ENCODE measurements around the gene SMIM20.
"Not testable (repeated sequence)": the region's sequence is repeated elsewhere in the genome, so short reads cannot be mapped to it uniquely, and the experiment has no call there.

The SMIM20 gene

DNA sequence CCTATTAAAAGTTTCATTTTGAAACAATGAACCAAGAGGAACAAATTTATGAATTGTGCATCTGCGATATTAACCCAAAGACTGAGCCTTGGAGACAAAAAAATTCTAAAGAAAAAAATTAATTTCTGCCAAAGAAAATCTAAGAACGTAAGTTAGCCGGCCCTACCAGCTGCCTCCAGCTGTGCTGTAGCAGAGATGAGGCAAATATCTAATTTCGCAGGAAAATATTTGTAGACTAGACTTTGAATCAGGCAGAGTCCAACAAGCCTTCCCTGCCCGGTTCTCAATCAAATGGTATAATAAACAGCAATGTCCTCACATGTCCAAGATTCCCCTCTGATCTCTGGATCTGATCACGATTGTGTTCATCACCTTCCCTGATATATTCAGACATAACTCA is 21.2 kb upstream of the SMIM20 start:
- DNase-seq: no peak

DNA sequence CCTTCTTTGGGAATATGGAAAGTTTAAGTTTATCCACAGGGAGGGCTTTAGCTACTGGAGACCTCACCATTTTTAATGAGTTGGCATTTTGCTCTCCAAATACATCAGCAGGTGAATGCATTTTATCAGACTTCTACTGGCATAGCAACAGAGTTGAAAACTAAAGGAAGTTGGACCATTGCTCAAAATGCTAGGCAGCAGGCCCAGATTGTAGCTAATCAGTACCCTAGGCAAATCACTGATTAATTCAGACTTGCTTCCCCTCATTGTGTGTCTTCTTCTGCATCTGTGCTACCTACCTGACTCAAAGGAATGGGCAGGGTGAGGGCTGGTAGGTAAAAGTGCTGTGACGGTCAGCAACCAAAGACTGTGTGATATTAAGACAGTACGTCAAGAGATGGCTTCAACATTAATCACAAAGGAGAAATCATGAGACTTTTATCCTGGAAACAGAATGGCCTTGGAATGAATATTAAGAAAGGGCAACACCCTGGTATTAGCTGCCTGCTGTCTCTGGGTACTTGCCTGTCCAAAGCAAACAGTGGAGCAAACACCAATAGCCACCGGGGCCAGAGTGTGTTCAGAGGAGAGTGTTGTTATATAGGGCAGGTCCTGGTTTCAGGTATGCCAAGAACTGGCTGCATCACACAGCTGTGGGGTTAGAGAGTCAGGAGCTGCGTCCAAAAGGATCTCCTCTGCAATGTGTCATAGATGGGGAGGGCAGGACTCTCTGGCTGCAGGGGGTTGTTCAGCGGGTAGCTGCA is 17.1 kb upstream of the SMIM20 start:
- DNase-seq: no peak

DNA sequence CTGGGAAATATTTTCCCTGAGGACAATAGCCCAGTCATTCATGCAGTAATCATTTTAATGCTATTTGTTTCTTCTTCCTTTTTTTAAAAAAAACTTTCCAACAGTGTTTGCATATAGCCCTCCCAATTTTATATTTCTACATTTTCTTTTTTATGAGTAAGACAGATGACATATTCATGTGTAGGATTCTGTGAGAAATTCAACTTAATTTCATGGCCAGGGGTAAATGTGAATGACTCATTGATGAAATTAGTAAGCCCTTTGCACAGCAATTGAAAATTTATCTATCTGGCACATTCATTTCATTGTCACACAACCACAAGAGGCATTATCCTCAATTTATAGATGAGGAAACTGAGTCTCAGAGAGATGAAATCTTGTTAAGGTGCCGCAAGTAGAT is 13.7 kb upstream of the SMIM20 start:
- no peak for DNase-seq

DNA sequence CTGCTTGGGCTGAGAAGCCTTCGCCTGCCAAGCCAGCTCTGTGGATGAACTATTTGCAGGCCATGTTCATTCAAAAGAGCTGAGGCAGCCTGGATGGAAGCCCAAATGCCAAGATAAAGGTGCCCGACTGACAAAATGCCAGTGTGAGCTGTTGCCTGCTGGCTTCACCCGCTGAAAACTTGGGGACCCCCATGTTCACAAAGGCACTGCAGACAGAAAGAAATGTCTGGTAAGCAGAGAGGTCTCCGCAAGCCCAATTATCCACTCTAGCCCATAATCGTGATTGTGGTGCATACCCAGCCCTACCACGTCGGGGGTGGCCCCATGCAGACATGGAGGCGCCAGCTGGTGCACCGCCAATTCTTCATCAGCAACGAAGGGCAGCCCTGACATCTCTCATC is 13.0 kb upstream of the SMIM20 start:
- DNase-seq: no peak

DNA sequence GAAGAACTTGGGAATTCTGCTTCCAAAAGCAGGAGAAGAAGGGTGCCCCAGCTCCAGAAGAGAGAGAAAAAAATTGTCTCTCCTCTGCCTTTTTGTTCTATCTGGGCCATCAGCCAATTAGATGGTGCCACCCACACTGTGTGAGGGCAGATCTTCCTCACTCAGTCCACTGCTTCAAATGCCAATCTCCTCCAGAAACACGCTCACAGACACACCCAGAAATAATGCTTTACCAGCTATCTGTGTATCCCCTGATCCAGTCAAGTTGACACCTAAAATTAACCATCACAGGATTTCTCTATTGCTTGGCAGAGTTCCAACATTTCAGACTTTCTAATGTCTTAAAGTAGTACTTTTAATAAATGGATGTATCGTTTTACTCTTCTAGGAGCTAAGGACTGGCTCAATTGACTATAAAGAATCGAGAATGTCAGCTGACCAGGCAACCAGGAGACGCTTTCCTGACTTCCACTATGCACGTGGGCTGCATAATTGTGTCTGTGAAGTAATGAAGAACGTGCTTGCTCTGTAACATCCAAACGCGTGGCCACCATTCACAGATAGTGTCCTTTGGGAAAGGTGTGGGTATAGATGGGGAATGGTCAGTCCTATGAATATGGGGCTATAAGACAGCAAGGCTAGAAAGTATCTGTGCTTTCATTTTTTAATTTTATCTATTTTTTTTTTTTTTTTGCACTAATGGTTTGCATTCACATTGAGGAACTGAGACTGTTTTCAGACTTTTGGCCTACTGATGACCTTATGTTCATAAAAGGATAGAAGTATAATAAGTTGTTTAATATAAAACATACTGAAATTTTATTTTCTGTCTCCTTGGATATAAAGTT is 9.9 kb upstream of the SMIM20 start:
- no peak for DNase-seq

DNA sequence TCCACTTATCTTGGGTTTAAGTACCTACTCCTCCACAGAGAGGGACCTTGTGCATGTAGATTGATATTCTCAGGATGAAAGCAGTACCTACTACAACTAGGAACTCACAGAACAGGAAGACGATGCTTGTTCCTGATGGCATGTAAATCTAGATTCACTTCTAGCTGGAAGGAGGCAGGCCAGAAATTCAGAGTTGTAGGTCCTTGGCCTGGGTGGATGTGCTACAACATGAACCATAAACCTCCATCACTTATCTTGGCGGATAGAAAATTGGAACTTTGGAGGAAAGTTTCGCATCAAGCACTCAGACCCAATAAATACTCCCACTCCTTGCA is 9.3 kb upstream of the SMIM20 start:
- DNase-seq: no peak

DNA sequence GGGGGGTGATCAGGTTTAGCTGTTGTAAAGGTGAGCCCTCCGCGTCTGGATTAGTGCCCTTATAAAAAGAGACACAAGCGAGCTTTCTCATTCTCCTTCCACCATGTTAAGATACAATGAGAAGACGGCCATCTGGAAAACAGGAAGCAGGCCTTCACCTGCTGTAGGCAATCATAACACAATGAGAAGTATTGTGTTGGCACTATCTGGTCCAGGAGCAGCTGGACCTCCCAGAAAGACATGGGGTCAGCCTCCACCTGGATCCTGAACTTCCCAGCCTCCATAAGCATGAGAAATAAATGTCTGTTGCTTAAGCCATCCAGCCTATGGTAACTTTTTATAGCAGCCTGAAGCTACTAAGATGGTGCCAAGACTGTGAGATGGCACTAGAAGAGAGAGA is 8.6 kb upstream of the SMIM20 start:
- no peak for DNase-seq

DNA sequence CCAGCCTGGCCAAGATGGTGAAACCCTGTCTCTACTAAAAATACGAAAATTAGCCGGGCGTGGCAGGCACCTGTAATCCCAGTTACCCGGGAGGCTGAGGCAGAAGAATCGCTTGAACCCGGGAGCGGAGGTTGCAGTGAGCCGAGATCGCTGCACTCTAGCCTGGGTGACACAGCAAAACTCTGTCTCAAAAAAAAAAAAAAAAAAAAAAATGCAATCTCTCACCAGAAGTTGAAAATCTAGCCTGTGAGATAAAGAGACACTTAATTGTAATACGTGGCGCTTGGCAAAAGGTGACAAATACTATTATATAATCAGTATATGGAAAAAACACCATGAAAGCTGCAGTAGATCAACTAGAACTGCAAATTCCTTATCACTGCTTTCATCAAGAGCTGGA is 7.9 kb upstream of the SMIM20 start:
- not testable (repeated sequence) for DNase-seq

DNA sequence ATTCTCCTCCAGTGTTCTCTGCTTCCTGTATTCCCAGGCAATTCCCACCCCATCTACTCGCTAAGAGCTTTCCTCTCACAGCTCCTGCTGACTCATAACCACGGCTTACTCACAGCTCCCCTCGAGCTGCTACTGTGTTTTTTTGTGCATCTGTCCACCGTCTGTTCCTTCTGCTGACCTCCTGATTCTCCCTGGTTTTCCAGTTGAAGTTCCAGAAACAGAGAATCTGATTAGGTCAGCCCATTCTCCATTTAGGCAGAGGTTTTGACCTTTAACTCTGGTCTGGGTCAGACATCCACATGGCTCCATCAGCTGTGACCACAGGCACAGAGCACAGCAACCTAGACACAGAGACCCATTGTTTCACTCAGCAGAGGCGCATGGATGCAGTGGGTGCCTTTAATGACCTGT is 5.5 kb upstream of the SMIM20 start:
- no peak for DNase-seq

DNA sequence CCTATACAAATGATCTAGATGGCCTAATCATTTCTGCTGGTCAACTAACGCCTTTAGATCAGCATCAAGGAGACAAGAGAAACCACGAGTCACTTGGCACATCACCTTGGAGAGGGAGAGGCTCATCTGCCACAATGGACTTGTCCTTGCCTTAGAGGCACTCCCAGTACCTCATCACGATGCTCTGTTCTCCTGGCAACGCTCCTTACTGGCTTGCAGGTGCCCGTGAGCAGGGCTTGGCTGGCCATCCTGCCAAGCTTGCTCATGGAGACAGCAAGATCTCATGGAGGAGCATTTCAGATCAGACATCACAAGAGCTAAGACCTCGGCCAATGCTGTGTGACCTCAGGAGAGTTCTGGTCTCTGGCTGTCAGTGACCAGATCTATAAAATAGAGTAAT is 2.7 kb upstream of the SMIM20 start:
- DNase-seq: no peak

DNA sequence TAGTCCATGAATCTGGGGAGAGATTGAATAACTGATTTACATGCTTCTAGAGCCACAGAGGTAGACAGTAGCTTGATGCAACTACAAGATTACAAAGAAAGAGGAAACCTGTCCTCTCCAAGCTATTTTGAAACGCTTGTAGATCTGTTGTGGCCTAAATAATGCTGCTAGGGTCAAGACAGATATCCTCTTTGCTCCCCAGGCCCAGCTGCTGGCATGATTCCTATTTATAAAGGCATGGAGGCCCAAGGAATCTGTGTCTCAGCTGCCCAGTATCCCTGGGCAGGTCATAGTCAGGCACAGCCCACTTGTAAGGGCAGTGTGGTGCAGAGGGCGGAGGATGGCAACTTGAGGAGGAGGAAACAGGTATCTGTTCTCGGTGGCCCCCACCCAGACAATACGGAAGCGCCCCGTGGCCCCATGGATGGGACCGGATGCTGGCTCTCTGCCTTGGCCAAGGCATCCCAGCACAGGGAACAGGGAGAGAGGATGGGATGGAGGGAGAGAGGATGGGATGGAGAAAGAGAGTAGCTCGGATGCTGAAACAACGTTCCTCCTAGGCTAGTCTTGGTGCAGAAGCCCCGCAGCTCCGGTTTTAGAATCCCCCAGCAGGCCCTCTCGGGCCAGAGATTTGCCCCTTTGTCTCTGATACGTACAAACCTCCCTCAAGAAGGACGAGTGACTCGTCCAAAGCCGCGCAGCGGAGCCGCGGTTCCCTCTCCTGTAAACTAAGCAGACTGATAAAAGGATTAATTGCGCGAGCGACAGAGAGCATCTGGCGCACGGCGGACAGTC is 767 bp upstream of the SMIM20 start:
- no peak for DNase-seq

DNA sequence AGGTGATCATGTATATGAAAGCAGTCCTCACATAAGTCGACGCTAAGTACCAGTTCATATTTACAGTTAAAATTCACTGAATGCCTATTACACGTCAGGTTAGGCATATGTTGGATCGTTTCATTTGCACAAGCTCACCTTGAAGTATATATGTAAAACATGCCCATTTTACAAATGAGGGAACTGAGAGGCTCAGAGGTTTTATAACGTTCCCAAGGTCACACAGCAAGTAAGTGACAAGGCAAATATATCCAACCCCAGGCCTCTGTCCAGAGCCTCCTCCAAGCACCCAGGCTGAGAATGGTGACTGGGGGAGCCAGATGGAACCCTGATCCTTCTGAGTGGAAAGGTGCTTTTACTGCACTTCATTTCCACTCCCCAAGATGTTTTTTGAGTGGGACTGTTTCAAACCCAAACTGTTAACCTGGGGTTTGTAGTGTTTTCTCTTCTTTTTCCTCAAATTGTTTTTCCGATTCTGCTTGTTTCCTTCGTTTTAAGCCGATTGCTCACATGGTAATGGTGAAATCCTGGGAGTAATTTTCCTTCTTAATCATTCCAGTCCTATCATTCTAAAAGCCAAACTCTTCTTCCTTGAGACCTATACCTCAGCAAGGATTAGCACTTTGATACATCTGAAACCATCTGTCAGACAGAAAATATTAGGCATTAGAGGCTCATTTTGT is 791 bp downstream of the SMIM20 start:
- DNase-seq: no peak

DNA sequence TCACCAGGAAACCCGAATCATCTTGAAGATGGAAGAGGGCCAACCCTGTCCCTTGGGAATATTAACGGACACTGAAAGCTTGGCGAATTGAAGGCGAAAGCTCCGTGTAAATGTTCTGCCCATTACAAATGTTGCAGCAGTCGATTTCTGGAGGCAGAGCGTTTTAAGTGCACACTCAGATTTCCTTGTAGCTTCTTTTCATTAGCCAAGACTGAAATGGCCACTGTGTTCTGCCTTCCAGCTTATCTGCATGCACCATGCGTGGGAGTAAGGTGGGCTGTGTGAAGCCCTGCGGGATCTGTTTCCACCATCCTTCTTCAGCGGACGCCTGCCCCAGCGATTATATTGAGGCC is 1.3 kb downstream of the SMIM20 start:
- no peak for DNase-seq

DNA sequence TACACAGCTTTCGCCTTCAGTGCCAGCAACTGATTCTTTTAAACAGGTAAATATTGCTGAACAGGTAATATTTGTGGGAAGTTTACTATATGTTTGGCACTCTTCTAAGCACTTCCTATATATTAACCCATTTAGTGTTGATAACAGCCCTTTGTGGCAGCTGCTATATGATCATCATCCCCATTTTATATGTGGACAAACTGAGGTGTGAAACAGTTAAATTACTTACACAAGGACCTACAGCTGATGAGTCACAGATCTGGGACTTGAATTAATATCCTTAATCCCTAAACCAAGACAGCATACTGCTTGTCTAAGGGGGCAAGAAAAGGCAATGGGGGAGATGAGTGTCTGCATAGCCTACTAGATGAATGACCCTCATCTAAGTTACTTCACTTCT is 2.9 kb downstream of the SMIM20 start:
- DNase-seq: no peak

DNA sequence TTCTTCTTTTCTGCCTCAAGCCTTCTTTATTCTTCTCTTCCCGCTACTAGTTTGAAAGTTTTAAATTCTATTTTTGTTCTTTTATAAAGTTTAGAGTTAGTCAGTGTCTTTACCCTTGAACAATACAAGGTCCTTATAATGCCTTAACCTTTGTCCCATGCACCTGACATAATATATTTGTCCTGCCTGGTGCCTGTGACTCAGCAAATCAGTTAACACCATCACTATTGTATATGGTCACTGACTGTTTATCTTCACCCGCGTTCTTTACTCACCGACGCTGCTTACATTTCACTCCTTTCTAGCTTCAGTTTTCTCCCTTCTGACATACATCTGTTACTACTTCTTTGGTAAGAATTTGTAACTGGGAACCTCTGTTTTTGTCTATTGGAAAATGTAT is 5.7 kb downstream of the SMIM20 start:
- DNase-seq: no peak

DNA sequence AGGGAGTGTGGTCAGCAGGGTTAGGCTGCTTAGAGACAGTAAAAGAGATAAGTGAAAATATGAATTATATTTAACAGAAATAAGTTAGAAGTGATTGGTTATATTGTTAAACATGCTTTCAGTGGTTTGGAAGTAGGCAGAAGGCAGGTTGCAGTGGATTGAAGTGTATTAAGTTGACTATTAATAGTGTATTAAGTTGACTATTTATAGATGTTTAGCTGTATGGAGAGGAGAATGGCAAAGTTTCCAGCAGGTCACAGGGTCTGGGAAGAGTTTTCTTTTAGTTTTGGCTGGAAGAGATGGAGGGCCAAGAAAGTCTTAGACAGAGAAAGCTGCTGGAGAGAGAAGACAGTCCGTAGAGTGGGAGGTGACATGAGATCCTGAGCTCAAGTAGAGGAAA is 7.9 kb downstream of the SMIM20 start:
- DNase-seq: no peak

DNA sequence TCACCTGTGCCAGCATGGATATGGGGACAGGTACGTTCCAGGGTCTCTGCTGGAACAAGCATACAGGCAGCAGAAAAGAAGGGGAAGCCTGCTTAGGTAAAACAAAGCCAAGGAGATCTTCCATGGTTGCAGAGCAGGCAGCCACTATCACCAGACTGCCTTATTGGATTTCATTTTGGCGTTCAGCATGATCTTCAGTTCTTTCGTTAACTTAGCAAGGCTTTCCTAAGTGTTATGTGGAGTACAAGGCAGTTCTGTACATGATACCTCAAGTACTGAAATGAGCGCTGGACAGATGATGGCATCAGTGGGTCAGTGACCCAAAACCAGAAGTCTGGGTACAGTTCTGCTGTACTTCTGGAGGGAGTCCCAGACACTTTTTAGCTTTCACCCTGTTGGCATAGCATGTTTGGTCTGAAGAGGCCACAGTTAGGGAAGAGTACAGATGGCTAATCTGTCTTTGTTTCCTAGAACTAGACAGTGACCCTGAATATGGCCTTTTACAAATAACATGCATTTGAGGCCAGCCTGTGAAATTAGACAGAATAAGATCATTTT is 8.9 kb downstream of the SMIM20 start:
- DNase-seq: no peak

DNA sequence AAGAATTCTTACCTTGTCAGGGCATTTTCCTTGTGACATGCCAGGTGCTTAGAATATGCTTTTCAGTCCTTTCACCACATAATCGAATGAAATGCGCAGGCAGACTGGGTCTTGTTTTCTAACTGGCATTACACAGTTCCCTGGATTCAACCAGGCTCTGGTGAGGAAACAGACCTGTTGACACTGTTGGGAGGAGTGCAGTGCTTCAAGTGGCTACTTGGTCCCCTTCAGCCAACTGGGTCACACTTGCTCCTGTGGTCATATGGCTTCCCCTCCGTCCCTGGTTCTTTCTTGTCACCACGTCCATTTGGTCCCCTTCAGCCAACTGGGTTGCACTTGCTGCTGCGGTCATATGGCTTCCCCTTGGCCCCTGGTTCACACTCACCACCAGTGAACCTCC is 9.7 kb downstream of the SMIM20 start:
- DNase-seq: no peak

DNA sequence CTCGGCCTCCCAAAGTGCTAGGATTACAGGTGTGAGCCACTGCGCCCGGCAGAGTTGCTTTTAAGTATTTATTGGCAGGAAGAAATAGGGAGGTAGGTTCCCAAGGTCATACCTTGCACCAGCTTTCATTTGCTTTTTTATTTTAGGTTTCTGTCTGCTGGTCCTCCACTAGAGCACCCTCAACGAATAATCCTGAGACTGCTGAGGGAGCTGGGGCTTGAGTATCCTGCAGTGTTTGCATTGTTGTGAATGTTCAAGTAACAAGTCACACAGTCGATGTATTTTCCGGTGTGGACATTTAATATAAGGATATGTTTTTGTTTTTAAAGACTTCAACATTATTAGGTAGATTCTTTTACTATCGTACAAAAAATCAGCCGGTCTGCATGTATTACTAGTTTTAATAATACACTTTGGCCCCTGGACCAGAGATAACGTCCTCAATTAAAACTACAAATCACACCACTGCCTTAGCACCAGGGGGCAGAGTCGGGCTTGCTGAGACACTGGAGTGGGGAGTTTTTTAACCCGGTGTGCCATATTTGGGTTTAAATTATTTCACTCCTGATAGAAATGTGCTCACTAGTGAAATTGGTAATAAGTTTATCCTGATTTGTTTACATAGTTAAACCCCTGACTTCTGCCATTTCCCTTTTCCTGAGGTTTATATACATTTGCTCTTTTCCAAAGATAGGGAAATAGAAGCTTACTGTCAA is 11.6 kb downstream of the SMIM20 start:
- no peak for DNase-seq

DNA sequence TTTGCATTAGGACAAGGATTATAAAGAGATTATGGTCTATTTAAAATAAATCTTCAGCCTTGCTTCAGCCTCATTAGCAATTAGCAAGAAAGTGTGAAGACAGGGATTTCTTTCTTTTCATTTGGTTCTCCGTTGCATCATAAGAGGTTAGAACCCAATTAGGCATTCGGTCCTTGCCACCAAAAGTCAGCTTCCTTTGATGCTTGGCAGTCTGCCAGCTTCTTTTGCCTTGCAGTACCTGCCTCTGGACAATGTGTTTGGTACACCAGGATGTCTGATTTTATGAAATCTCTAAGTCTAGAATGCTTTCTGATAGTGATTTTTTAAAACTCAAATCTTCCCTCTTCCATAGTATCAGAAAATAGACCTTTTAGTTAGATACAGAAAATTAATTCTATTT is 12.4 kb downstream of the SMIM20 start:
- no peak for DNase-seq

DNA sequence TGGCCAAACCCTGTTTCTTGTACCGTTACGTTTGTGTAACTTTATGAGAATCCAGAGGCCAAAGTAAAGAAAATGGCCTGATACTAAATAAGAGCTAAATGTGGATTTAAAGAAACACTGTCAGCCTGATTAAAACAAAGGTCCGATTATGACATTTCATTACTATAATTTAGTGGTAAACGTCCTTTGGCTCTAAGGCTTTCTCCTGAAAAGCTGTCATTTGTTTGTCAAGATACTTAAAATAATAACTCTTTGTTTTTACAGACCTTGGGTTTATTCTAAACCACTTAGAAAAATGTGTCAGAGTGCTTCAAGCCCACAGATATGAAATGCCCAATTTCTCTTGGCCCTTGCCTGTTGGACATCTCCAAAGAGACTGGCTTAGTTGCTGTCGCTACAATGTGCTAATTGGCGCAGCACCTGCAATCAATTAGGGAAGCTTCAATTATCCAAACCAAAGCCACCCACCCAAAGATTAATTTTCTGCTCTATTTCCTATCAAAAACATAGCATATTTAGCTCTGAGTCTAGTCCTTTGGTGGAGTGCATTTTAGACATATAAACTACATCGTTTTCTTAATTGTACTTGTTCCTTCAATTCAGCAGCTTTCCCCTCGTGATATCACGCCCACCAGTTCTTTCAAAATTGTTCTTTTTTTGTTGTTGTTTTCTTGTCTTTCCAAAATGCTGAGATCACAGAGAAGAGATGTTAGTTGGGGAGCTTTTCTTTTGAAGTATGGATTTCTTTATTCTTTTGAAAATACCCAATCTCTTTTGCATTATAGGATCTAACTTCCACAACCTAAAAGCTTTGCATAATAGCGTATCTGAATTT is 13.6 kb downstream of the SMIM20 start:
- no peak for DNase-seq

Measured in NCI-H2107 (cell line).